HG03045 (cell line): ENCODE results near the gene DDX10.
"Not testable (repeated sequence)": the region's sequence is repeated elsewhere in the genome, so short reads cannot be mapped to it uniquely, and the experiment has no call there.

Source experiments
- ATAC-seq: cut with Tn5 transposase; IDR thresholded peaks from one replicate; pipeline ENCODE4 v1.9.1; 2021; ENCODE audit warnings: mild to moderate bottlenecking, moderate library complexity; ENCODE audit not compliant: unreplicated experiment

DDX10 gene

GRCh38 chr11:108766596-108767173, 101.8 kb downstream of the DDX10 start:
- ATAC-seq = no peak

- ATAC-seq = no peak
Observed at GRCh38 chr11:108768370-108768769, 103.5 kb downstream of the DDX10 start.

GRCh38 chr11:108768964-108769363, 104.1 kb downstream of the DDX10 start:
- no peak for ATAC-seq

GRCh38 chr11:108774037-108774730, 109.3 kb downstream of the DDX10 start:
- ATAC-seq = no peak

- ATAC-seq = no peak
Observed at GRCh38 chr11:108775324-108775723, 110.5 kb downstream of the DDX10 start.

GRCh38 chr11:108779147-108779546, 114.3 kb downstream of the DDX10 start:
- not testable (repeated sequence) for ATAC-seq

- no peak for ATAC-seq
Observed at GRCh38 chr11:108780119-108780518, 115.2 kb downstream of the DDX10 start.

- ATAC-seq = no peak
Observed at GRCh38 chr11:108781946-108782345, 117.1 kb downstream of the DDX10 start.

GRCh38 chr11:108786281-108786990, 121.6 kb downstream of the DDX10 start:
- ATAC-seq = no peak

- no peak for ATAC-seq
Observed at GRCh38 chr11:108787105-108787504, 122.2 kb downstream of the DDX10 start.

- no peak for ATAC-seq
Observed at GRCh38 chr11:108788565-108789199, 123.8 kb downstream of the DDX10 start.

GRCh38 chr11:108790501-108791299, 125.8 kb downstream of the DDX10 start:
- ATAC-seq = no peak

GRCh38 chr11:108793138-108793537, 128.3 kb downstream of the DDX10 start:
- ATAC-seq = no peak

- ATAC-seq = no peak
Observed at GRCh38 chr11:108793611-108794010, 128.7 kb downstream of the DDX10 start.

- no peak for ATAC-seq
Observed at GRCh38 chr11:108796551-108796950, 131.7 kb downstream of the DDX10 start.

GRCh38 chr11:108797578-108798100, 132.8 kb downstream of the DDX10 start:
- no peak for ATAC-seq

- no peak for ATAC-seq
Observed at GRCh38 chr11:108802492-108802891, 137.6 kb downstream of the DDX10 start.

GRCh38 chr11:108803776-108804175, 138.9 kb downstream of the DDX10 start:
- ATAC-seq = no peak

- no peak for ATAC-seq
Observed at GRCh38 chr11:108804511-108804910, 139.6 kb downstream of the DDX10 start.

GRCh38 chr11:108805030-108805429, 140.2 kb downstream of the DDX10 start:
- no peak for ATAC-seq

GRCh38 chr11:108807262-108807661, 142.4 kb downstream of the DDX10 start:
- no peak for ATAC-seq
